Hepatocyte (in vitro differentiated cells): ENCODE data around the gene CRACR2B. TPM values are rescaled to one million over a fixed set of nuclear protein-coding genes. Genes with fewer than 3 reads are reported as not detected.
A peak's percentile ranks its signal among the peaks of the same experiment; 100 is the strongest.

Experiments
- DNase-seq: peaks from one replicate; pipeline ENCODE4 v3.0.0-alpha.2; 2016; ENCODE audit warnings: low spot score
- H2AFZ ChIP-seq: fragments of 200-600 bp; sonication (generic); 2 replicates; pipeline ENCODE4 v1.6.0; 2016; ENCODE audit warnings: antibody characterized with exemption, mild to moderate bottlenecking
- H3K27ac ChIP-seq: fragments of 200-600 bp; sonication (generic); 2 replicates; pipeline ENCODE4 v1.5.1; 2016; ENCODE audit warnings: mild to moderate bottlenecking
- H3K27me3 ChIP-seq: fragments of 200-600 bp; sonication (generic); 2 replicates; pipeline ENCODE4 v1.6.1; 2016
- H3K36me3 ChIP-seq: fragments of 200-600 bp; sonication (generic); replicated peaks from 2 replicates; pipeline ENCODE4 v1.5.1; 2016; ENCODE audit warnings: low read depth; ENCODE audit not compliant: insufficient read depth
- H3K4me1 ChIP-seq: fragments of 200-600 bp; sonication (generic); 2 replicates; pipeline ENCODE4 v1.5.1; 2016; ENCODE audit warnings: mild to moderate bottlenecking, moderate library complexity; ENCODE audit not compliant: insufficient read depth
- H3K4me2 ChIP-seq: fragments of 200-600 bp; sonication (generic); 2 replicates; pipeline ENCODE4 v1.6.0; 2016
- H3K4me3 ChIP-seq: fragments of 200-600 bp; sonication (generic); 2 replicates; pipeline ENCODE4 v1.5.1; 2016; ENCODE audit warnings: mild to moderate bottlenecking
- H3K79me2 ChIP-seq: fragments of 200-600 bp; sonication (generic); 2 replicates; pipeline ENCODE4 v1.6.0; 2017; ENCODE audit warnings: mild to moderate bottlenecking
- H3K9me2 ChIP-seq: fragments of 200-600 bp; sonication (generic); replicated peaks from 2 replicates; pipeline ENCODE4 v1.6.0; 2017; ENCODE audit warnings: mild to moderate bottlenecking; ENCODE audit not compliant: insufficient read depth
- H3K9me3 ChIP-seq: fragments of 200-600 bp; sonication (generic); 2 replicates; pipeline ENCODE4 v1.5.1; 2016; ENCODE audit warnings: low read depth, mild to moderate bottlenecking
- H4K20me1 ChIP-seq: fragments of 200-600 bp; sonication (generic); 2 replicates; pipeline ENCODE4 v1.6.0; 2016; ENCODE audit warnings: mild to moderate bottlenecking; ENCODE audit not compliant: insufficient read depth, poor library complexity, severe bottlenecking
- EZH2 ChIP-seq: fragments of 200-600 bp; sonication (generic); IDR thresholded peaks from 2 replicates; pipeline ENCODE4 v1.6.1; 2016; ENCODE audit warnings: antibody characterized with exemption, mild to moderate bottlenecking, borderline replicate concordance
- EZH2phosphoT487 ChIP-seq: fragments of 200-600 bp; sonication (generic); IDR thresholded peaks from one replicate; pipeline ENCODE4 v1.6.1; 2018; ENCODE audit warnings: antibody characterized with exemption, mild to moderate bottlenecking, low read depth, moderate library complexity; ENCODE audit not compliant: unreplicated experiment, severe bottlenecking
- WGBS: methylation state at CpG from one replicate; pipeline ENCODE4 v1.1.6; 2016; ENCODE audit warnings: low lambda C conversion rate; ENCODE audit errors: missing lambda C conversion rate; 5-methylcytosine and 5-hydroxymethylcytosine counted together
- polyA plus RNA-seq: library from polyadenylated mRNA; unstranded; fragments of >200 nt; fragmentation: Nextera tagmentation; extraction: Ambion mirVana; gene quantifications from 2 replicates; pipeline ENCODE4 v1.2.1, GENCODE V29; 2016
- total RNA-seq: library from RNA; depleted of rRNA; stranded (reverse); fragments of >200 nt; gene quantifications from 2 replicates; pipeline ENCODE4 v1.2.3, GENCODE V29; 2014
- TF ChIP-seq, protein P1 (sequence below): fragments of 200-600 bp; sonication (generic); IDR thresholded peaks from 2 replicates; pipeline ENCODE4 v1.5.1; 2016; ENCODE audit warnings: antibody characterized with exemption, mild to moderate bottlenecking; ENCODE audit not compliant: poor library complexity

The CRACR2B gene
- total and polyA plus RNA-seq, 2 experiments from 2014 or later = 9.7 to 33.2 TPM

DNA sequence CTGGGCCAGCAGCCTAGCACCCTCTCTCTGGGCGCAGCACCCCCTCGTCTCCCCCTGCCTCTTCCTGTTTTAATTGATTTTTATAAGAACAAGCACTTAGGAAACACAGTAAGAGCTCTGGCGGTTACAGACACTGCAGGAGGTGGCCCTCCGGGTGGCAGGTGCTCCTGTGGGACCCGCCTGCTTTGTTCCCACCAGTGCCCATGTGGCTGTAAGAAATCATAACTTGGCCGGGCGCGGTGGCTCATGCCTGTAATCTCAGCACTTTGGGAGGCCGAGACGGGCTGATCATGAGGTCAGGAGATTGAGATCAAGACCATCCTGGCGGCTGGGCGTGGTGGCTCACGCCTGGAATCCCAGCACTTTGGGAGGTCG, 33.4 kb downstream of the CRACR2B start:
- no peak overlapping the region for H2AFZ ChIP-seq
- H3K79me2 ChIP-seq = no peaks in the 10 kb centered on the region
- H3K9me3 ChIP-seq = no peaks in the 10 kb centered on the region
- no peak overlapping the region for H3K4me2 ChIP-seq
- no peak for DNase-seq
- H3K36me3 ChIP-seq = no peaks in the 10 kb centered on the region
- H4K20me1 ChIP-seq = no peaks in the 10 kb centered on the region
- WGBS = 92% methylated on average over 14 of the region's 14 CpGs
- no peak overlapping the region for H3K4me3 ChIP-seq
- H3K27ac ChIP-seq = no peak overlapping the region
- H3K9me2 ChIP-seq = no peaks in the 10 kb centered on the region
- no peaks in the 10 kb centered on the region for H3K27me3 ChIP-seq
- TF ChIP-seq EZH2 (no peak), EZH2phosphoT487 (no peak)
- TF ChIP-seq, protein P1, sequence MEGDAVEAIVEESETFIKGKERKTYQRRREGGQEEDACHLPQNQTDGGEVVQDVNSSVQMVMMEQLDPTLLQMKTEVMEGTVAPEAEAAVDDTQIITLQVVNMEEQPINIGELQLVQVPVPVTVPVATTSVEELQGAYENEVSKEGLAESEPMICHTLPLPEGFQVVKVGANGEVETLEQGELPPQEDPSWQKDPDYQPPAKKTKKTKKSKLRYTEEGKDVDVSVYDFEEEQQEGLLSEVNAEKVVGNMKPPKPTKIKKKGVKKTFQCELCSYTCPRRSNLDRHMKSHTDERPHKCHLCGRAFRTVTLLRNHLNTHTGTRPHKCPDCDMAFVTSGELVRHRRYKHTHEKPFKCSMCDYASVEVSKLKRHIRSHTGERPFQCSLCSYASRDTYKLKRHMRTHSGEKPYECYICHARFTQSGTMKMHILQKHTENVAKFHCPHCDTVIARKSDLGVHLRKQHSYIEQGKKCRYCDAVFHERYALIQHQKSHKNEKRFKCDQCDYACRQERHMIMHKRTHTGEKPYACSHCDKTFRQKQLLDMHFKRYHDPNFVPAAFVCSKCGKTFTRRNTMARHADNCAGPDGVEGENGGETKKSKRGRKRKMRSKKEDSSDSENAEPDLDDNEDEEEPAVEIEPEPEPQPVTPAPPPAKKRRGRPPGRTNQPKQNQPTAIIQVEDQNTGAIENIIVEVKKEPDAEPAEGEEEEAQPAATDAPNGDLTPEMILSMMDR = no peak
- H3K4me1 ChIP-seq = peaks cover 31% of the 10 kb centered on the region

DNA sequence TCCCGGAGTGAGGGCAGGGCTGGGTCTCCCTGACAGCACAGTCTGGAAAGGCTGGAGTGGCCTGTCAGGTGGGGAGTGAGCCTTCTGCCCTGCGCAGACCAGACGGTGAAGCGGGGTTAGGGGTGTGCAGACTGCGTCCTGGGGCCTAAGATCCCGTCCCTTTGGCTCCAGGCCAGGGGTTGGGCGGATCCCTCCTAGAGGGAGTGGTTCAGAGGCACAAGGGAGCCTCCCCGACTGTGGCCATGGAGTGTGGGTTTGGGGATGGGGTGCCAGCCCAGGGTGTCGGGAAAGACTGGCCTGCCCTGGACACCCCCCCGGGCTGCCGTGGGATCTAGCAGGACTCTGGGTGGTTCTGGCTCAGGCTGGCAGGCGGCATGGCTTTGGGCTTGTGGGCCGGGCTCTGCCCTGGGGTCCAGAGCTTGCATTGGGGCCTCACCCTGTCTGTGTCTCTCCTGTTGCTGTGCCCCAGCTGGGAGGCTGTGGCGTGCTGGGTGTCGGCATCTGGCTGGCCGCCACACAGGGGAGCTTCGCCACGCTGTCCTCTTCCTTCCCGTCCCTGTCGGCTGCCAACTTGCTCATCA, 34.5 kb downstream of the CRACR2B start:
- Histone ChIP-seq H4K20me1 (no peaks in the 10 kb centered on the region), H2AFZ (no peak overlapping the region), H3K4me2 (peak overlapping the region; percentile 47), H3K4me1 (peaks cover 31% of the 10 kb centered on the region), H3K36me3 (no peaks in the 10 kb centered on the region), H3K27me3 (no peaks in the 10 kb centered on the region), H3K4me3 (no peak overlapping the region), H3K9me2 (no peaks in the 10 kb centered on the region), H3K27ac (peak overlapping the region; percentile 77), H3K79me2 (no peaks in the 10 kb centered on the region), H3K9me3 (no peaks in the 10 kb centered on the region)
- 58% methylated on average over 19 of the region's 20 CpGs for WGBS
- DNase-seq = no peak
- TF ChIP-seq EZH2 = no peak
- TF ChIP-seq, protein P1 = no peak

DNA sequence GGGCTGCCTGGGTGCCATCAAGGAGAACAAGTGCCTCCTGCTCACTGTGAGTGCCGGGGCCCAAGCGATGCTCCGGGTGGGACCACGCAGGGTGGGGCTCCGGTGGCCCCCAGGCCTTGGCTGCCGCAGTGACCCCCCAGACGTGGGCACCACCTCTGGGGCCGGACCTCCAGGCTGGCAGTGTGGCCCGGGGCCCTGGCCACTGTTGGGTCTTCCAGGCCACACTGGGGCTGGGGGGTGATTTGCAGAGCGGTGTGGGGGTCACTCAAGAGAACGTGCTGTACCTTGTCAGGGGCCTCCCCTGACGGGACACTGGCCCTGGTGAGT, 34.9 kb downstream of the CRACR2B start:
- peak overlapping the region; percentile 47 for H3K4me2 ChIP-seq
- H3K9me2 ChIP-seq = no peaks in the 10 kb centered on the region
- H3K27me3 ChIP-seq = no peaks in the 10 kb centered on the region
- H4K20me1 ChIP-seq = no peaks in the 10 kb centered on the region
- no peak overlapping the region for H3K4me3 ChIP-seq
- no peaks in the 10 kb centered on the region for H3K79me2 ChIP-seq
- 79% methylated on average over 3 of the region's 12 CpGs for WGBS
- TF ChIP-seq EZH2phosphoT487 (no peak), EZH2 (no peak)
- TF ChIP-seq, protein P1 = no peak
- H2AFZ ChIP-seq = no peak overlapping the region
- peak overlapping the region; percentile 77 for H3K27ac ChIP-seq
- no peak for DNase-seq
- H3K9me3 ChIP-seq = no peaks in the 10 kb centered on the region
- H3K4me1 ChIP-seq = peaks cover 31% of the 10 kb centered on the region
- no peaks in the 10 kb centered on the region for H3K36me3 ChIP-seq
